CD4-positive, CD25-positive, alpha-beta regulatory T cell (primary cell): Measurements from ENCODE around the gene WEE2. TPM values are rescaled to one million over a fixed set of nuclear protein-coding genes. Genes with fewer than 3 reads are reported as not detected.

Experiments used
- ATAC-seq, 2 donors: fragments of 150-1000 bp; cut with Tn5 transposase; one replicate each; pipeline ENCODE4 v1.10.0; 2021; ENCODE audit warnings: low read depth in 2 of 2, moderate number of reproducible peaks in 2 of 2, moderate library complexity in 1 of 2
- DNase-seq, 3 donors: peaks; one replicate each; pipeline versions ENCODE4 v3.0.0 to v3.0.0-alpha.2; 2012 to 2022; ENCODE audit warnings: mixed read lengths in 1 of 3
- H3K27ac ChIP-seq: one replicate; pipeline ENCODE4 v1.7.0; 2013; ENCODE audit warnings: mild to moderate bottlenecking, low read length; ENCODE audit not compliant: insufficient read depth, poor library complexity, severe bottlenecking
- H3K27me3 ChIP-seq: one replicate; pipeline ENCODE4 v1.7.0; 2013; ENCODE audit warnings: low read length; ENCODE audit not compliant: control insufficient read depth, insufficient read depth
- H3K36me3 ChIP-seq: one replicate; pipeline ENCODE4 v1.7.0; 2013; ENCODE audit warnings: mild to moderate bottlenecking, low read length, moderate library complexity; ENCODE audit not compliant: control insufficient read depth, insufficient read depth
- H3K4me1 ChIP-seq: 2 replicates; pipeline ENCODE4 v1.7.0; 2013; ENCODE audit warnings: mild to moderate bottlenecking, low read length; ENCODE audit not compliant: insufficient read depth, control insufficient read depth, poor library complexity, severe bottlenecking
- H3K4me3 ChIP-seq: one replicate; pipeline ENCODE4 v1.7.0; 2013; ENCODE audit warnings: low read depth, mild to moderate bottlenecking, low read length, moderate library complexity
- H3K9me3 ChIP-seq, 2 experiments: 1 replicate in 1 of 2; 2 replicates in 1 of 2; pipeline ENCODE4 v1.7.0; 2013; ENCODE audit warnings: low read length in 2 of 2, mild to moderate bottlenecking in 1 of 2, moderate library complexity in 1 of 2; ENCODE audit not compliant: control insufficient read depth in 2 of 2
- H3K27ac Mint-ChIP-seq, 3 donors: one replicate each; pipeline ENCODE4 v1.8.0; 2020 to 2022; ENCODE audit warnings: mild to moderate bottlenecking in 3 of 3, mixed read lengths in 3 of 3, moderate library complexity in 2 of 3
- H3K27me3 Mint-ChIP-seq: one replicate; pipeline ENCODE4 v1.8.0; 2022; ENCODE audit warnings: mild to moderate bottlenecking, mixed read lengths
- H3K36me3 Mint-ChIP-seq: one replicate; pipeline ENCODE4 v1.8.0; 2020; ENCODE audit warnings: mixed read lengths
- H3K4me1 Mint-ChIP-seq, 4 donors: one replicate each; pipeline ENCODE4 v1.8.0; 2020 to 2022; ENCODE audit warnings: mixed read lengths in 4 of 4, mild to moderate bottlenecking in 1 of 4
- H3K4me3 Mint-ChIP-seq, 4 donors: one replicate each; pipeline ENCODE4 v1.8.0; 2020 to 2022; ENCODE audit warnings: mild to moderate bottlenecking in 4 of 4, mixed read lengths in 4 of 4, moderate library complexity in 3 of 4
- H3K9me3 Mint-ChIP-seq, 7 donors: one replicate each; pipeline ENCODE4 v1.8.0; 2020 to 2022; ENCODE audit warnings: mixed read lengths in 7 of 7, mild to moderate bottlenecking in 3 of 7, moderate library complexity in 2 of 7
- polyA plus RNA-seq, 4 donors: library from polyadenylated mRNA; unstranded; fragments of 300-500 nt; fragmentation: Illumina TruSeq; gene quantifications; one replicate each; pipeline ENCODE4 v1.2.3, GENCODE V29; 2021
- total RNA-seq: library from RNA; stranded (reverse); gene quantifications from one replicate; pipeline ENCODE4 v1.2.3, GENCODE V29; 2022

Gene WEE2
- total and polyA plus RNA-seq, 5 donors from 2014 or later = not detected

GRCh38 chr7:141700296-141700847 lies 7.8 kb upstream of the WEE2 start:
- no peak for ATAC-seq
- Mint-ChIP-seq H3K4me3 (peak overlapping the region; percentile 86 to 97 (median 92)), H3K4me1 (peaks cover 5 to 63% (median 51%) of the 10 kb centered on the region in 4 donors), H3K27me3 (peaks cover 9% of the 10 kb centered on the region), H3K36me3 (peaks cover 7% of the 10 kb centered on the region), H3K27ac (peak overlapping the region; percentile 85 to 95 (median 93)), H3K9me3 (no peaks in the 10 kb centered on the region)
- Histone ChIP-seq H3K27me3 (no peaks in the 10 kb centered on the region), H3K36me3 (no peaks in the 10 kb centered on the region), H3K27ac (peak overlapping the region; percentile 49), H3K9me3 (no peaks in the 10 kb centered on the region), H3K4me3 (peak overlapping the region; percentile 81), H3K4me1 (peaks cover 33% of the 10 kb centered on the region)
- no peak for DNase-seq

DNA sequence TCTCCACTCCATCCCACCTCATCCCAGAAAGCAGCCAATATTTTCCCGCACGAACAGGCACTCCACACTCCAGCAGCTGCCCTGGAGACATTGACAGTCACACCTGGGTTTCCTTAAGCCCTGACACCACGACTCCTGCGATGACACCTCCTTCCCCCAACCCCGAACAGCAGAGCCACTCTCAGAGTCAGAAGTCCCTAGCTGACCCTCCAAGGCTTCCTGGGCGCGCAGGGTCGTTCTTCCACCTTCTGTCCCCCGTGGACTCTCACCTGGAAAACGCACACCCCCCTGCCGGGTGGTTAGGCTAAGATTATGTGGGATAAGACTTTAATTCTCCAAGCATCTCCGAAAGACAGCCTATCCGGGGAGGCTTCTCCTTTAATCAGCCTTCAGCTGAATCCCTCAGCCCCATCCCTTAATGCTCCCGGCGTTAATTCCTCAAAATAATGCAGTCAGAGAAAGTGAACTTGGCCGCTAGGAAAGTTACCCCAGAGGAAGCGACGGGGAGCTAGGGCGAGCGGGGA lies 7.2 kb upstream of the WEE2 start:
- Histone ChIP-seq H3K27me3 (no peaks in the 10 kb centered on the region), H3K27ac (peak overlapping the region; percentile 49), H3K4me3 (peak overlapping the region; percentile 81), H3K4me1 (peaks cover 33% of the 10 kb centered on the region), H3K9me3 (no peaks in the 10 kb centered on the region), H3K36me3 (no peaks in the 10 kb centered on the region)
- DNase-seq = peak in 2 of 3 donors; percentile 11 to 30
- no peak for ATAC-seq
- H3K4me1 Mint-ChIP-seq = peaks cover 5 to 57% (median 48%) of the 10 kb centered on the region in 4 donors
- peak overlapping the region; percentile 93 to 95 (median 93) for H3K27ac Mint-ChIP-seq
- H3K36me3 Mint-ChIP-seq = peaks cover 7% of the 10 kb centered on the region
- H3K27me3 Mint-ChIP-seq = peaks cover 9% of the 10 kb centered on the region
- no peaks in the 10 kb centered on the region for H3K9me3 Mint-ChIP-seq
- H3K4me3 Mint-ChIP-seq = peak overlapping the region; percentile 86 to 97 (median 92)

GRCh38 chr7:141701489-141702046 lies 6.6 kb upstream of the WEE2 start:
- Histone ChIP-seq H3K27ac (peak overlapping the region; percentile 73), H3K4me3 (peak overlapping the region; percentile 48), H3K27me3 (no peaks in the 10 kb centered on the region), H3K4me1 (peaks cover 33% of the 10 kb centered on the region), H3K9me3 (no peaks in the 10 kb centered on the region), H3K36me3 (no peaks in the 10 kb centered on the region)
- DNase-seq = peak; percentile 60 to 81 (median 79)
- Mint-ChIP-seq H3K36me3 (peaks cover 4% of the 10 kb centered on the region), H3K27me3 (peaks cover 9% of the 10 kb centered on the region), H3K9me3 (no peaks in the 10 kb centered on the region), H3K4me3 (peak overlapping the region; percentile 86 to 92 (median 90)), H3K27ac (peak overlapping the region; percentile 56 to 95 (median 93)), H3K4me1 (peaks cover 5 to 51% (median 43%) of the 10 kb centered on the region in 4 donors)
- ATAC-seq = peak; percentile 83 to 84

- Histone ChIP-seq H3K9me3 (no peaks in the 10 kb centered on the region), H3K36me3 (no peaks in the 10 kb centered on the region), H3K27me3 (no peaks in the 10 kb centered on the region), H3K27ac (peak within 1 kb of the TSS; percentile 73), H3K4me3 (peak within 1 kb of the TSS; percentile 85), H3K4me1 (peaks cover 33% of the 10 kb centered on the region)
- H3K4me1 Mint-ChIP-seq = peaks cover 8 to 45% (median 40%) of the 10 kb centered on the region in 4 donors
- peaks cover 3% of the 10 kb centered on the region for H3K36me3 Mint-ChIP-seq
- H3K27ac Mint-ChIP-seq = peak within 1 kb of the TSS; percentile 93 to 95 (median 93)
- H3K4me3 Mint-ChIP-seq = peak within 1 kb of the TSS; percentile 86 to 97 (median 92)
- DNase-seq = peak; percentile 49 to 60 (median 51)
- peak; percentile 71 to 75 for ATAC-seq
- H3K9me3 Mint-ChIP-seq = no peaks in the 10 kb centered on the region
- H3K27me3 Mint-ChIP-seq = peaks cover 9% of the 10 kb centered on the region
Measured at GRCh38 chr7:141702047-141702567, 6.0 kb upstream of the WEE2 start, which contains the start of gene DENND11. TSS of gene DENND11 (minus strand) at chr7:141702166. CDS start at chr7:141702153, 13 bp downstream.

DNA sequence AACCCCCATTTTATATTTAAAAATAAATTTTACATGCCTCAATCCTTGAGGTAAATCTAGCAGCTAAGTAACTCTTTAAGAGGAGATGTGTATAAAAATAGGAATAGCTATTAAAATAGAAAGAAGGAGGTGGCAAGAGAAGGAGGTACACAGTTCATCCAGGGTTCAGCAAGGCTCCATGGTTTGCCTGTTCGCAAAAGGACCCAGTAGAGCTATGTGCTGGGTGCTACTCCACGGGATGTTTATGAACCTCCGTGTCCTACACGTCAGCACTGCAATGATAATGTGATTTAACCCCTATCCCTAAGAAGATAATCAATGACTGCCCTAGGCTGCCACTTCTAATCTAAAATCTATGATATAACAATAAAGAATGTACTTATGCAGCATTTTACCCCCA lies 5.3 kb upstream of the WEE2 start:
- Mint-ChIP-seq H3K27ac (peak overlapping the region in 2 of 3 donors; percentile 51 to 75), H3K27me3 (peaks cover 9% of the 10 kb centered on the region), H3K4me3 (peak overlapping the region; percentile 81 to 87 (median 84)), H3K36me3 (peaks cover 3% of the 10 kb centered on the region), H3K9me3 (no peaks in the 10 kb centered on the region), H3K4me1 (peaks cover 8 to 37% (median 33%) of the 10 kb centered on the region in 4 donors)
- no peak for ATAC-seq
- Histone ChIP-seq H3K27ac (no peak overlapping the region), H3K36me3 (no peaks in the 10 kb centered on the region), H3K4me3 (peak overlapping the region; percentile 85), H3K27me3 (no peaks in the 10 kb centered on the region), H3K9me3 (no peaks in the 10 kb centered on the region), H3K4me1 (peaks cover 33% of the 10 kb centered on the region)
- no peak for DNase-seq

GRCh38 chr7:141704112-141704511 lies 4.0 kb upstream of the WEE2 start:
- no peaks in the 10 kb centered on the region for H3K9me3 Mint-ChIP-seq
- peak overlapping the region in 1 of 3 donors; percentile 22 for H3K27ac Mint-ChIP-seq
- H3K27me3 ChIP-seq = no peaks in the 10 kb centered on the region
- H3K4me3 ChIP-seq = no peak overlapping the region
- H3K9me3 ChIP-seq = no peaks in the 10 kb centered on the region
- ATAC-seq = no peak
- peaks cover 28% of the 10 kb centered on the region for H3K4me1 ChIP-seq
- H3K4me3 Mint-ChIP-seq = peak overlapping the region in 1 of 4 donors; percentile 81
- H3K27ac ChIP-seq = no peak overlapping the region
- H3K27me3 Mint-ChIP-seq = peaks cover 9% of the 10 kb centered on the region
- H3K36me3 ChIP-seq = no peaks in the 10 kb centered on the region
- peaks cover 7% of the 10 kb centered on the region for H3K36me3 Mint-ChIP-seq
- no peak for DNase-seq
- peaks cover 8 to 25% (median 21%) of the 10 kb centered on the region in 4 donors for H3K4me1 Mint-ChIP-seq

- H3K27ac Mint-ChIP-seq = no peak overlapping the region
- peaks cover 7% of the 10 kb centered on the region for H3K36me3 Mint-ChIP-seq
Measured at GRCh38 chr7:141704741-141705140, 3.4 kb upstream of the WEE2 start.

More at GRCh38 chr7:141704741-141705140, 3.4 kb upstream of the WEE2 start:
- Histone ChIP-seq H3K4me1 (peaks cover 23% of the 10 kb centered on the region), H3K27me3 (no peaks in the 10 kb centered on the region), H3K4me3 (no peak overlapping the region), H3K36me3 (no peaks in the 10 kb centered on the region), H3K27ac (no peak overlapping the region), H3K9me3 (no peaks in the 10 kb centered on the region)
- no peak for ATAC-seq
- peaks cover 8 to 20% (median 16%) of the 10 kb centered on the region in 4 donors for H3K4me1 Mint-ChIP-seq
- H3K27me3 Mint-ChIP-seq = peaks cover 9% of the 10 kb centered on the region
- H3K4me3 Mint-ChIP-seq = peak overlapping the region in 2 of 4 donors; percentile 33 to 58
- H3K9me3 Mint-ChIP-seq = no peaks in the 10 kb centered on the region
- DNase-seq = no peak
